Astrocyte of the hippocampus (primary cell): Measurements from ENCODE around the gene FANCC.
A peak's percentile ranks its signal among the peaks of the same experiment; 100 is the strongest.
"Not testable (repeated sequence)": the region's sequence is repeated elsewhere in the genome, so short reads cannot be mapped to it uniquely, and the experiment has no call there.

Experiments
- DNase-seq: peaks from one replicate; pipeline ENCODE4 v3.0.0; 2011; ENCODE audit warnings: low read depth, low spot score

Gene FANCC

DNA sequence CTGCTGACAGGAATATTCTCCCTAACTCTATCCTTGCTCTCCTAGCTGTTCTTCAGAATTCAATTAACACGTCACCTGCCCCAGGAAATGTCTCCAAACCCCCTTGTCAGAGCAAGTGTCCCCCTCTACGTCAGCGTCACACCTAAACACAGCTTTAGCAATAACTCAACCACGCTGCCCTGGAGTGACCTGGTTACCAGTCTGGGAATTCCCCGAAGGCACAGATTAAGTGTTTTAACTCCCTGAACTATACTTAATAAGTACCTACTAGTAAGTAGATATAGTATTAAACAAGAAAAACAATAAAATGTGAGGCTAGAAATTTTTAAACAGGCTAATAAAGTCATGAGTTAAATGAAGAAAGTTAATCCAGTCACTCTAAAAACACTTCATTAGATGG, 78.4 kb downstream of the FANCC start:
- DNase-seq, result no peak

DNA sequence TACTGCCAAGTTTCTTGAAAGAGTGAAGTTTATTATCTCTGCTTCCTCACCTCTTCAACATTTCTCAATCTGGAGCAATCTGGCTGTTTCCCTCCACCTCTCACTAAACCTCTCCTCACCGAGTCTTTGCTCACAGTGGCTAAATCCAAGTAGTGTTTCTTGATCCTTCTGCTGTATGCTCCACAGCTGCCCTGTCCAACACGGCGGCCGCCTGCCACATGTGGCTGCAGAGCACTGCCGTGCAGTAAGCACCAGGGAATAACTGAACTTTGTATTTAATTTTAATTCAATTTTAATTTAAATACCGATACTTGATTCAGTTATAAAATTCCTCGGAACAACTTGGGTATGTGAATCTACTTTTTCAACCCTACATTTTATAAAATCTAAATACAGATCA, 80.2 kb downstream of the FANCC start:
- DNase-seq, result no peak

DNA sequence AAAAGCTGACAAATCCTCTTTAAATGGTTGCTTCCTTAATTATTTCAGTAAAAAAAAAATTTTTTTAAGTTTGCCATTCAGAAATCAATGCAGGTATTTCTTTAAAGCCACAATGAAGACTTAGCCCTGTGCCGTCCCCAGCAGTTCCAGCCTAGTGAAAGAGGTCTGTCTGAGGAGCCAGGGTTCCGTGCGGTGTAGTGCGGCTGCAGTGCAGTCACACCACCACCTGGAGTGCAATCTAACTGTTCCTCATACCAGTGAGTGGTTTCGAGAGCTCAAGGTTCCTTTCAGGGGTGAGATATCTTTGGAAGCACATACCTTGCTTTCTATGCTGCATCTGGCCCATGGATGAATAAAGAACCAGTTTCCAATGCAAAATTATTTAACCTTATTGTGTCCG, 87.5 kb downstream of the FANCC start:
- DNase-seq, result no peak

DNA sequence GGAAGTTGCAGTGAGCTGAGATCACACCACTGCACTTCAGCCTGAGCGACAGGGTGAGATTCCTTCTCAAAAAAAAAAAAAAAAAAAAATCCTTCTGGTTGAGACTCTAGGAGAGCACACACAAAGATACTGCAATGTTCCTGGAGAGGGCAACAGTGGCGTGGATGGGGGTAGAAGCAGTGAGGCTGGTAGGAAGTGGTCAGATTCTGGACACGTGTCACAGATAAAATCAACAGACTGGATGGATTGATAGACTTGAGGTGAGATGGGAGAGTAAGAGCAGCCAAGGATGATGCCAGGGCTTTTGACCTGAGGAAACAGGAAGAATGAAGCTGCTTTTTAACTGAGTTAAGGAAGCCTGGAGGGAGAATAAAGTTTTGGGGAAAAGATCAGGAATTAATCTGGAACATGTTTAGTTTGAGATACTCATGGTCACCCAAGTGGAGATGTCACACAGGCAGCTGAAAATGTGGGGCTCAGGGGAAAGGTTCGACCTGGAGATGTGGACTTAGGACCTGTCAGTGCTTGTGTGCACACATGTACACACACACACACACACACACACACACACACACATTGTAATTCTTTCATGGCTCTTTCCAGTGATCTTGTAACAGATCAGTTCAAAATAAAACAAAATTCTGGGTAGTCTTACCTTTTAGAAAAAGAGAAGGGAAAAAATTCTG, 88.1 kb downstream of the FANCC start:
- no peak for DNase-seq

DNA sequence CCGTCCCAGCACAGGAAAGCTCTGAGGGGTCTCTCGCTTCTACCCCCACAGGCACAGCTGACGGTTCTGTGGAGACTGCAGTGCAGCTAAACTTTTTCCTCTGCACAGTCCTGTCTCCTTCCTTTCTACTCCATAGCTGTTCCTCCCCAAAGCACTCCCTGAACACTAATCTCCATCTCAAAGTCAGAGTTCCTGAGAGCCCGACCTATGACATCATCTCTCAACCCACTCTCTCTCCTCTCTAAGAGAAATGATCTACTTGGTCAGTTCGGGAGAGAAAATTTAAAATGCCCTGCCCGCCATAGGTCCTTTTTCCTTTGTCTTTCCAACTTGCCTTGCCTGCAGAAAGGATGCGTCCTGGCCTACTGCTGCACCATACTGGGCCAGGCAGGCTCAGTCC, 90.6 kb downstream of the FANCC start:
- no peak for DNase-seq

DNA sequence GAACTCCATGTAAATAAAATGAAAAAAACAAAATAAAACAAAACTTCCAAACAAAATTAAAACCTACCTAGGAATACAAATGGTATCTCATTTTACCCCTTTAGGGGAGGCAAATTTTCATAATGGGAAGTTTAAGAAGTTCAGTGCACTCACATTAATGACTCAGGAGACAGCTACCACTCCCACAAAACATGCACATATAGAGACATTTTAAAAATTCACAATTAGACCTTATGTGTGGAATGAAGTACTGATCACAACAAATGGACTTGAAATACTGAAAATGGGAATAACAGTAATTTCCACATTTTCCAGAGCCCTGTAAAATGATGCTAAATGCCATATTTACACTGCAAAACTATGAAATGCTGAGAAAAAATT, 91.8 kb downstream of the FANCC start:
- no peak for DNase-seq

DNA sequence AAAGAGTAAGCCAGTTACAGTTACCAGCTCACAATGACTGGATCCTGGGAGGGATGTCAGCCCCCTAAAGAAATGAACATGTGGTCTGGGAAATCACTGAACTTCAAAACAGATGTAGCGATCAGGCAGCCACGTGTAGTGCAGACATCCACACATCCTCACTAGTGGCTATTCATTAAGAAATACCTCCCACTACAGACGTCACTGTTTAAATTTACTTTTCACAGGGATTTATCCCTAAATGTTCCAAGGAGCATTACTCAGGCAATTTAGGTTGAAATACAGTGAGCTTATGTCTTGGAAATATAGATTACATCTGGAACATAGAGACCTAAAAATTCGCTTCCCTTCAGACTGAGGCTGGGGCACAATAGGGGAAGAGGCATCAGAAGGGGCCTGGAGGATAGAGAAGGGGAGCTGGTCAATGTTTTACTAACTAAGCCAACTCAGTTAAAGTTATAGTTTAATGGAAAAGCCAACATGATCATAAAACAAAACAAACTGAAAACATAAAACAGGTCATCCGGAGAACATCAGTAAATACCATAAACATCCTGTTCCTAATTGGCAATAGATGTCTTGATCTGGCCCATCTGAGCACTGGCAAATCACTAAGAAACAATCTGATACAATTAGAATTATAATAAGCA, 92.3 kb downstream of the FANCC start:
- DNase-seq, result no peak

DNA sequence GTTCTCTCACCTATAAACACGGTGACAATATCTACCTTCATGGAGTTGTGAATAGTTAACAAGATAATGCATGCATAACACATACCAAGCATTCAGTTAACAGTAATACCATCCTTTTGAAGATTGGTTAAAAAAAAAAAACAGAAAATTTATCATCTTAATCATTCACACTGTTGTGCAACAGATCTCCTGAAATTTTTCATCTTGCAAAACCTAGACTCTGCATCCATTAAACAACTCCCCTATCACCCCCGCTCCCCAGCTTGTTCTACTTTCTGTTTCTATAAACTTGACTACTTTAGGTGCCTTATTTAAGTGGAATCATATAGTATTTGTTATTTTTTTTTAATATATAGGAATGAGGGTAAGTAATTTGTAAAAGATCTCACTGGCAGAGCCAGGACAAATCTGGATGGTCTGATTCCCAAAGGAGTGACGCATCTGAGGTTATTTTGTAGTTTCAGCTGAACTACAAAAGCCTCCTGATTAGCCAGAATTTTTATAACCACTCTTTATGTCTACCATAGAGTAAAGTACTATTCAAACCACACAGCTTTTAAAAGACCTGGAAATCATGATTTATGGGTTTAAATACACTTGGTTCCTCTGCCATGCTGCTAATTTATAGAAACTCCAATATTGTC, 93.0 kb downstream of the FANCC start:
- no peak for DNase-seq

DNA sequence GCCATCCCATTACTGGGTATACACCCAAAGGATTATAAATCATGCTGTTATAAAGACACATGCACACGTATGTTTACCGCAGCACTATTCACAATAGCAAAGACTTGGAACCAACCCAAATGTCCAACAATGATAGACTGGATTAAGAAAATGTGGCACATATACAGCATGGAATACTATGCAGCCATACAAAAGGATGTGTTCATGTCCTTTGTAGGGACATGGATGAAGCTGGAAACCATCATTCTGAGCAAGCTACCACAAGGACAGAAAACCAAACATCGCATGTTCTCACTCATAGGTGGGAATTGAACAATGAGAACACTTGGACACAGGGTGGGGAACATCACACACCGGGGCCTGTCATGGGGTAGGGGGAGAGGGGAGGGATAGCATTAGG, 97.2 kb downstream of the FANCC start:
- DNase-seq, result not testable (repeated sequence)

DNA sequence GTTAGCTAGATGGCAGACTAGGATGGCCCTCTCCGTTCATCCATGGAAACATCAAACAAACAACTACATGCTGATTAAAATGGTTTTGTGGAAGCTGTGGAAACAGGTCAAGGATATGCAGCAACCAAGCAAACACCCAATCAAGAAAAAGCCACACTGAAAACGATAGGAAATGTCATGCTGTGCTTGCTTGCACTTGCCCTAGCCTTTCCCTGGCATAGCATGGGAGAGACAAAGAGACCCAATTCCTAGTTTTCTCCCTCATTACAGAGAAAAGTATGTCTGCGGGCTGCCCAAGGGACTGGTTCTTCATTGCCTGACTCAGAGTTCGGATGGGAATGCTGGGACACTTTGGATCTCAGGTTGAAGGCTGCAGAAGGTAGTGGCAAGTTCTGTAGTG, 98.7 kb downstream of the FANCC start:
- no peak for DNase-seq

DNA sequence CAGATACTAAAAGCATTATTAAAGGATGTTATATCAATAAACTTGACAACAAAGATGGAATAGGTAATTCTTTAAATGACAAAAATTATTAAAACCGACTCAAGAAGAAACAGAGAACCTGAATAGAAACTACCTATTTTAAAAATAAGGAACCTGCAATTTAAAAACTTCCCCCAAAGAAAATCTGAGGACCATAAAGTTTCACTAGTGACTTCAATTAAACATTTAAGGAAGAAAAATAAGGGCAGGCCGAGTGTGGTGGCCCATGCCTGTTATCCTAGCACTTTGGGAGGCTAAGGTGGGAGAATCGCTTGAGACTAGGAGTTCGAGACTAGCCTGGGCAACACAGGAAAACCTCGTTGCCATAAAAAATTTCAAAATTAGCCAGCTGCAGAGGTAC, 99.6 kb downstream of the FANCC start:
- DNase-seq, result no peak

DNA sequence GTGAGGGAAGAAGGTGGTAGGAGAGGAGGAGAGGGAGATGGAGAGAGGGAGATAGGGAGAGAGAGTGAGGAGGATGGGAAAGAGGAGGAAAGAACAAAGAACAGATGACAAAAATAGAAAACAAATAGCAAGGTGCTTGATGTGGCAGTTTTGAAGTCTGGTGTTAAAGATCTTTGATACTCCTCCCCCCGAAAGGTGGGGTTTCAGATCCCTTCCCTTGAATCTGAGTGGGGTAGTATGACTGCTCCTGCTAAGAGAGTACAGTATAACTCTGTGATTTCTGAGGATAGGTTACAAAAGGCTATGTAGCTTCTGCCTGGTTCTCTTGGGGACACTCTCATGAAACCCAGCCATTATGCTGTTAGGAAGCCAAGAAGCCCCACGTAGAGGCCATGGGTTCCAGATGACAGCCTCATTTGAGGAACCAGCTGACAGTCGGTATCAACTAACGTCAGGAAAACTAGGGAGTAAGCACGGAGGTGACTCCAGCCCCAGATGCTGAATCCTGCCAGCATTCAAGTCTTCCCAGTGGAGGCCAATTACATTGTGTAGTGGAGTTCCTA, 102.1 kb downstream of the FANCC start:
- DNase-seq, result no peak

DNA sequence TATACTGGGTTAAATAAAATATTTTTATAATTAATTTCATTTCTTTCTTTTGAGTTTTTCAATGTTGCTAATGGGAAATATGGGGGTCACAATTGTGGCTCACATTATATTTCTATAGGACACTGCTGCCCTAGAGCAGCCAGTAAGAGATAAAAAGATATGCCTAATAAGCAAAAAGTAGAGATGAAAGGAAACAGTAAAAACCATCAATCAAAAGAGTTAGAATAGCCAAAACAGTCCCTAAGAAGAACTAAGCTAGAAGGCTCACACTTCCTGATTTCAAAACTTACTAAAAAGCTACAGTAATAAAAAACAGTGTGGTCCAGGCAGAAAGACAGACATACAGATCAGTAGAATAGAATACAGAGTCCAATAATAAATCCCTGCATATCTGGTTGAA, 104.4 kb downstream of the FANCC start:
- no peak for DNase-seq

DNA sequence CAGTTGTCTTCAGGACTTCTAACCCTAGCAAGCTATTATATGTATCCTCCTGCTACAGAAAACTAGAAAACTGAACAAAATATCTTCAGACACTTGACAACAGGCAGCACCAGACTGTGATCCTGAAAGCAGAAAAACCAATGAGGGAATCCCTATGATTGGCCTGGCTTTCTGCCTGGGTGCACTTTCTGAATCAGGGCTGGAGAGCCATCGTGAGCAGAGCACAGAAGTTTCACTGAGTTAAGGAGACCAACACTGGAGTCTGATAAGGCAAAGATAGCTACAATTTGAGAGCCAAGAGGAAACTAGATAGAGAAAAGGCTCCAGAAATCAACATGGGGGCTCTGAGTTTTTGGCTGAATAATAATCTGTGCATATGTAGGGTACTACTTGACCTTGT, 106.5 kb downstream of the FANCC start:
- DNase-seq, result peak; percentile 34

DNA sequence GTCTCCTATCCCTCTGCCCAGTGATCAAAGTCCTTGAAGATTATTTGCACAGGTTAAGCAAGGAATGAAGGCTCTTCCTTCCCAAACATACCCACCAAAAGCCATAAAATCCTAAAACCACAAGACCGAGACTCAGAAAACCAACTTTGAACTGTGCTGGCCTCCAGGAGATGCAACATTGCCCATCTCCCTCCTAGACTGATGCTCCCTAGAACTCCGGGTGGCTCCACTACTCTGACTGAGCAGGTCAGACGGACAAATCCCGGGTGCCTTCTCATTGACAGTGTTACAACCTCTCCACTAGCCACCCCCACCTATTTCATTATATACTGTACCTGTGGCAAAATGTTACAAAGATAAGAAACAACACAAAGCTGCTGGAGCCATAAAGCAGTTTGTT, 110.1 kb downstream of the FANCC start:
- DNase-seq, result no peak

DNA sequence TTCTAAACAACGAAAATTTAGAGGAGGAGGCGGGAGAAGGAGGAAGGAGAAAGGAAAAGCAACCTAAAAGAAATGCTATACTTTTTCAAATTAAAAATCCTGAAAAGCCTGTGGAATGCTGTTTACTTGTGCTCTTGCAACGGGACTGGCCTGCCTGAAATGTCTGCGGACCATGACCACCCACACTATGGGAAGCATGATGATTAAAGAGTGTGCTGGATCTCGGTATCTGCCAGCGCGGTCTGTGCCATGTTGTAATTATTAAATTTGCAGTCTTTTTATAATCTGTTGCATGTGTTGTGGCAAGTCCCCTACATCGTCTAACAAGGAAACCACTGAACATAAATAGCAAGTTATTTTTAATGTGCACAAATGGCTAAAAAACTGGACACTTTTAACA, 111.4 kb downstream of the FANCC start:
- DNase-seq, result peak; percentile 56

DNA sequence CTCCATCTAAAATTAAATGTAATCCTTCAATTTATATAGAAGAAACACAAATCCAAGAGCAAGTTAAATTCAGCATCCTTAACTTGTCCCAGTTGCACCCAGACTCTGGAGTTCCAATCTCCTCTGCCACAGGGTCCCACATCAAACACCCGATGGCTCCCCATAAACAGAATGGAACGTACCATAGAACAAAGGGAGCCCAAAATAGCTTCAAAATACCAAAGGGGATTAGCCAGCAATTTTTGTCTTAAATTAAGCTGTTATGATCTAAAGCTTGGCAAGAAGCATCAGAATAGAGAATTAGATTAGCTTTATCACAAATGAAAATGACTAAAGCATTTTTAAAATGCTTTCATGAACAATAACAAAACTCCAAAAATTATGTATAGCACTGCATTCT, 112.8 kb downstream of the FANCC start:
- peak; percentile 47 for DNase-seq

DNA sequence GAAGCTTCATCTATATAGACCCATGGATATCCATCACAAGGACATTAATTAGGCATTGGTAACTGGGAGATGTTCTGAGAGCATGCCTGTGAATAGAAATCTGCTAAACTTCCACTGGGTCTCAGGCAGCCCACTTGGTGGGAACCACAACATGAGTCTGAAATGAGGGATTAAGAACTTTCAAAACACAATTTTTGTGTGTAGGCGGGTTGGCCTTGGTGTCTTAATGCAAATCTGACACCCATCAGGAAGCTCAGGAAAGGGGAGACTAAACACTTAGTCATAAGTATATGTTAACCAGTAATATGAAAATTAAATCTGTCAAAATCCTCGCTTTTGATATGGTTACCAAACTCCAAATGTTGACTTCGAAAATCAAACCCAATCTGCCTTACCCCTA, 113.2 kb downstream of the FANCC start:
- DNase-seq, result no peak

DNA sequence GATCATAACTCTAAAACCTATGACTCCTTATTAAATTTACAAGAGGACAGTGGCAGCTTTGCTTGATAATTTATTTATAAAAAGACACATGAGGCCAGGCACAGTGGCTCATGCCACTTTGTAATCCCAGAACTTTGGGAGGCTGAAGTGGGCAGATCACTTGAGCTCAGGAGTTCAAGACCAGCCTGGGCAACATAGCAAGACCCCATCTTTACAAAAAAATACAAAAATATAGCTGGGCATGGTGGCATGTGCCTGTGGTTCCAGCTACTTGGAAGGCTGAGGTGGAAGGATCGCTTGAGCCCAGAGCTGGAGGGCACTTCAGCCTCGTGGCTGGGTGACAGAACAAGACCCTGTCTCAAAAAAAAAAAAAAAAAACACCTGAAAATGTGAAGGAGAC, 114.5 kb downstream of the FANCC start:
- not testable (repeated sequence) for DNase-seq

DNA sequence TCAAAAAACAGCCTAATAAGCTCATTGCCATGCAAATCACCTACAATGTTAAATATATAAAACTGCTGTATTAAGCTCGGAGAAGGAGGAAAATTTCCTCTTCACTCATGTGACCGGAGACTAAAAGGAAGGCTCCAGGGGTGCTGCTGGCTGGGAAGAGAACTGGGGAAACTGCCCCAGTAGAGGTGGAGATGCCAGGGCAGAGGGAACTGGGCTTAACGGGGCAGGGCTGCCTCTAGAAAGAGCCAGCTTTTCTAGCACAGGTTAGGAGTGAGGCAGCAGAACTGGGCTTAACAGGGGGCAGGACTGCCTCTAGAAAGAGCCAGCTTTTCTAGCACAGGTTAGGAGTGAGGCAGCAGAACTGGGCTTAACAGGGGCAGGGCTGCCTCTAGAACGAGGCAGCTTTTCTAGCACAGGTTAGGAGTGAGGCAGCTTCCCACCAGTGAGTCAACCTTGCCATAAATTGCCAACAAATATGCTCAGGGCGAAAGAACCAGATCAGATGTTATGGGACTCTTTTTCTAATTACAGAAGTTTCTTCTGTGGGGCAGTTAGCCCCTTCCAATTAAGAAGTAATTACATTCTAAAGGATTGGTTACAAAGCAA, 115.3 kb downstream of the FANCC start:
- peak; percentile 41 for DNase-seq

DNA sequence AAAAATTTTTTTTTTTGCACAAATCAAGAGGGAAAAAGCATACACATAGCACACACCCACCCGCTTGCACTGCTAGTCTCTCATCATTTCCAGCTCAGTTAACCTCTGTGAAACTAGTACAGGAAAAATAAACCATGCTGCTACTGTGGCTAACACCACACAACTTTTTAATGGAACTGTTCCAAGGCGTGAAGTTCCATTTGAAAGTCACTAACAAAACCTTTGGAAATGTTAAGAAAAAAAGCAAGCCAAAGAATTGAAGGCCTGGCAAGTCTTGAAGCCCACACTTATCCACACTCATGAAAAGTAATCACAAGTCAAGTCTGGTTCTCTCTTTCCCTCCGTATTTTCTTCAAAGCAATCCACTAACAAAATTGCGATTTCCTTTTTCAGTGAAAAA, 116.3 kb downstream of the FANCC start:
- peak; percentile 83 for DNase-seq

DNA sequence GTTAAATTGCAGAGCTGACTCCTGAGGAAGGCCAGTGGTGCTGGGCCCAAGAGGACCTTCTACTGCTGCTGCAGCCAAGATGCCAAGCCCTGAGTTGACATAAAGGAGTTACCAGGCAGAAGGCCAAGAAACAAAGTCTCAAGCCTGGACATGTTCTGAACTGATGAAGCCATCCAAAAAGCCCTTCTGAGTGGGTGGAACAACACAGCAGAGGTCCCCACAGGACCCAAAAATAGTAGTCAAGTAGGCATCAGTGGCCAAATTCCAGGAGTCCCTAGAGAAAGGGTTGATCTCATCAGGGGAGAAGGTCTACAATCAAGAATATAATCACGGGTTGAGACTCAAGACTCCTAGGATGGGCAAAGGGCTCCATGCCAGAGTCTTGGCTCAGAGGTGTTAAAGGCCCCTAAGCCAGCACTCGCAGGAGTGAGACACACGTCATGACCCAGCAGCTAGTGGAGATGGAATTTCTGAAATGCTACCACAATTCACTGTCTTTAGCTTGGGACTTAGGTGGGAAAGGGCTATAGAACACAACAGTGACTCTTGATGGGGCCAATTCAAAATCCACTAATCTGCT, 119.7 kb downstream of the FANCC start:
- DNase-seq, result peak; percentile 94
